Activated T-helper 17 cell treated with anti-CD3 and anti-CD28 coated beads, Interleukin-2, amount 50 U/mL, for 72 hours (primary cell): Measurements from ENCODE around the gene VWA8. TPM values are rescaled to one million over a fixed set of nuclear protein-coding genes. Genes with fewer than 3 reads are reported as not detected.

Source experiments
- ATAC-seq: fragments of 150-1000 bp; cut with Tn5 transposase; replicated peaks from 2 replicates; pipeline ENCODE4 v1.10.0; 2021; ENCODE audit warnings: mild to moderate bottlenecking, moderate library complexity
- H3K27ac Mint-ChIP-seq: one replicate; pipeline ENCODE4 v1.8.0; 2022; ENCODE audit warnings: mixed read lengths
- H3K27me3 Mint-ChIP-seq: one replicate; pipeline ENCODE4 v1.8.0; 2022; ENCODE audit warnings: mixed read lengths
- H3K36me3 Mint-ChIP-seq: one replicate; pipeline ENCODE4 v1.8.0; 2022; ENCODE audit warnings: low read depth, mild to moderate bottlenecking, mixed read lengths
- H3K4me1 Mint-ChIP-seq: one replicate; pipeline ENCODE4 v1.8.0; 2022; ENCODE audit warnings: mixed read lengths
- H3K4me3 Mint-ChIP-seq: one replicate; pipeline ENCODE4 v1.8.0; 2022; ENCODE audit warnings: mild to moderate bottlenecking, mixed read lengths
- H3K9me3 Mint-ChIP-seq: one replicate; pipeline ENCODE4 v1.8.0; 2022; ENCODE audit warnings: mixed read lengths
- total RNA-seq, 2 donors: library from RNA; stranded (reverse); gene quantifications; one replicate each; pipeline ENCODE4 v1.2.3, GENCODE V29; 2022

VWA8 gene
- total RNA-seq, 2 donors from 2014 or later: 7.4 to 11.2 TPM

- Mint-ChIP-seq H3K27ac (no peak overlapping the region), H3K27me3 (peaks cover 4% of the 10 kb centered on the region), H3K9me3 (no peaks in the 10 kb centered on the region), H3K36me3 (no peaks in the 10 kb centered on the region), H3K4me1 (peaks cover under 1% of the 10 kb centered on the region), H3K4me3 (no peak overlapping the region)
- no peak for ATAC-seq
These were observed 17.1 kb upstream of the VWA8 start for GRCh38 chr13:41978007-41978406.

GRCh38 chr13:41976476-41976875, 15.6 kb upstream of the VWA8 start:
- Mint-ChIP-seq H3K27me3 (no peaks in the 10 kb centered on the region), H3K27ac (no peak overlapping the region), H3K36me3 (no peaks in the 10 kb centered on the region), H3K4me1 (no peaks in the 10 kb centered on the region), H3K4me3 (no peak overlapping the region), H3K9me3 (no peaks in the 10 kb centered on the region)
- no peak for ATAC-seq

GRCh38 chr13:41974262-41974900, 13.5 kb upstream of the VWA8 start:
- no peaks in the 10 kb centered on the region for H3K36me3 Mint-ChIP-seq
- H3K9me3 Mint-ChIP-seq: no peaks in the 10 kb centered on the region
- H3K27ac Mint-ChIP-seq: no peak overlapping the region
- no peak for ATAC-seq
- no peaks in the 10 kb centered on the region for H3K27me3 Mint-ChIP-seq
- H3K4me1 Mint-ChIP-seq: no peaks in the 10 kb centered on the region
- H3K4me3 Mint-ChIP-seq: no peak overlapping the region

- H3K4me3 Mint-ChIP-seq: no peak overlapping the region
- H3K9me3 Mint-ChIP-seq: no peaks in the 10 kb centered on the region
These were observed 12.4 kb upstream of the VWA8 start for GRCh38 chr13:41973247-41973741.

GRCh38 chr13:41971848-41972247, 10.9 kb upstream of the VWA8 start:
- no peaks in the 10 kb centered on the region for H3K9me3 Mint-ChIP-seq
- no peaks in the 10 kb centered on the region for H3K27me3 Mint-ChIP-seq
- no peaks in the 10 kb centered on the region for H3K36me3 Mint-ChIP-seq
- ATAC-seq: no peak
- H3K27ac Mint-ChIP-seq: no peak overlapping the region
- no peaks in the 10 kb centered on the region for H3K4me1 Mint-ChIP-seq
- no peak overlapping the region for H3K4me3 Mint-ChIP-seq

More at GRCh38 chr13:41973247-41973741, 12.4 kb upstream of the VWA8 start:
- Mint-ChIP-seq H3K27me3 (no peaks in the 10 kb centered on the region), H3K27ac (no peak overlapping the region), H3K36me3 (no peaks in the 10 kb centered on the region), H3K4me1 (no peaks in the 10 kb centered on the region)
- no peak for ATAC-seq

- no peak for ATAC-seq
- no peak overlapping the region for H3K27ac Mint-ChIP-seq
- H3K27me3 Mint-ChIP-seq: no peaks in the 10 kb centered on the region
- no peak overlapping the region for H3K4me3 Mint-ChIP-seq
- no peaks in the 10 kb centered on the region for H3K4me1 Mint-ChIP-seq
- H3K36me3 Mint-ChIP-seq: no peaks in the 10 kb centered on the region
- no peaks in the 10 kb centered on the region for H3K9me3 Mint-ChIP-seq
These were observed 10.0 kb upstream of the VWA8 start for GRCh38 chr13:41970918-41971317.

GRCh38 chr13:41970022-41970421, 9.1 kb upstream of the VWA8 start:
- Mint-ChIP-seq H3K27ac (no peak overlapping the region), H3K4me3 (no peak overlapping the region), H3K4me1 (no peaks in the 10 kb centered on the region), H3K9me3 (no peaks in the 10 kb centered on the region), H3K36me3 (no peaks in the 10 kb centered on the region), H3K27me3 (no peaks in the 10 kb centered on the region)
- ATAC-seq: no peak

GRCh38 chr13:41969072-41969471, 8.2 kb upstream of the VWA8 start:
- no peak for ATAC-seq
- Mint-ChIP-seq H3K4me3 (no peak overlapping the region), H3K36me3 (no peaks in the 10 kb centered on the region), H3K9me3 (no peaks in the 10 kb centered on the region), H3K27ac (no peak overlapping the region), H3K4me1 (no peaks in the 10 kb centered on the region), H3K27me3 (no peaks in the 10 kb centered on the region)

GRCh38 chr13:41966671-41967070, 5.8 kb upstream of the VWA8 start:
- Mint-ChIP-seq H3K36me3 (no peaks in the 10 kb centered on the region), H3K27me3 (peaks cover 3% of the 10 kb centered on the region), H3K9me3 (no peaks in the 10 kb centered on the region), H3K27ac (no peak overlapping the region), H3K4me1 (peaks cover 13% of the 10 kb centered on the region), H3K4me3 (no peak overlapping the region)
- no peak for ATAC-seq

- ATAC-seq: peak; percentile 83
- H3K27me3 Mint-ChIP-seq: peaks cover 3% of the 10 kb centered on the region
- peaks cover 23% of the 10 kb centered on the region for H3K4me1 Mint-ChIP-seq
- no peaks in the 10 kb centered on the region for H3K36me3 Mint-ChIP-seq
- H3K4me3 Mint-ChIP-seq: peak overlapping the region; percentile 33
- H3K27ac Mint-ChIP-seq: peak overlapping the region; percentile 65
- H3K9me3 Mint-ChIP-seq: no peaks in the 10 kb centered on the region
These were observed 2.1 kb upstream of the VWA8 start for GRCh38 chr13:41962994-41963393.

GRCh38 chr13:41961466-41961760, 504 bp upstream of the VWA8 start:
- H3K9me3 Mint-ChIP-seq: no peaks in the 10 kb centered on the region
- peaks cover 3% of the 10 kb centered on the region for H3K27me3 Mint-ChIP-seq
- H3K4me1 Mint-ChIP-seq: peaks cover 23% of the 10 kb centered on the region
- H3K36me3 Mint-ChIP-seq: no peaks in the 10 kb centered on the region
- peak overlapping the region; percentile 90 for H3K27ac Mint-ChIP-seq
- H3K4me3 Mint-ChIP-seq: peak overlapping the region; percentile 90
- ATAC-seq: peak; percentile 43

- ATAC-seq: no peak
- no peaks in the 10 kb centered on the region for H3K9me3 Mint-ChIP-seq
- H3K27ac Mint-ChIP-seq: peak overlapping the region; percentile 82
- peak overlapping the region; percentile 90 for H3K4me3 Mint-ChIP-seq
- H3K27me3 Mint-ChIP-seq: peaks cover 3% of the 10 kb centered on the region
- peaks cover 23% of the 10 kb centered on the region for H3K4me1 Mint-ChIP-seq
- no peaks in the 10 kb centered on the region for H3K36me3 Mint-ChIP-seq
These were observed 685 bp downstream of the VWA8 start for GRCh38 chr13:41960211-41960636.

- Mint-ChIP-seq H3K4me3 (no peak overlapping the region), H3K4me1 (peaks cover 21% of the 10 kb centered on the region)
- ATAC-seq: no peak
These were observed 4.6 kb downstream of the VWA8 start for GRCh38 chr13:41956272-41956671.

GRCh38 chr13:41955605-41956004, 5.3 kb downstream of the VWA8 start:
- Mint-ChIP-seq H3K36me3 (no peaks in the 10 kb centered on the region), H3K4me1 (peaks cover 21% of the 10 kb centered on the region), H3K9me3 (no peaks in the 10 kb centered on the region), H3K27me3 (no peaks in the 10 kb centered on the region), H3K4me3 (no peak overlapping the region), H3K27ac (no peak overlapping the region)
- ATAC-seq: no peak

More at GRCh38 chr13:41956272-41956671, 4.6 kb downstream of the VWA8 start:
- H3K27me3 Mint-ChIP-seq: no peaks in the 10 kb centered on the region
- no peaks in the 10 kb centered on the region for H3K36me3 Mint-ChIP-seq
- H3K9me3 Mint-ChIP-seq: no peaks in the 10 kb centered on the region
- no peak overlapping the region for H3K27ac Mint-ChIP-seq

GRCh38 chr13:41954226-41954625, 6.7 kb downstream of the VWA8 start:
- peak overlapping the region; percentile 11 for H3K27ac Mint-ChIP-seq
- H3K4me1 Mint-ChIP-seq: peaks cover 15% of the 10 kb centered on the region
- no peak for ATAC-seq
- H3K9me3 Mint-ChIP-seq: no peaks in the 10 kb centered on the region
- peaks cover 3% of the 10 kb centered on the region for H3K36me3 Mint-ChIP-seq
- H3K27me3 Mint-ChIP-seq: no peaks in the 10 kb centered on the region
- H3K4me3 Mint-ChIP-seq: no peak overlapping the region

GRCh38 chr13:41952749-41953148, 8.2 kb downstream of the VWA8 start:
- no peak for ATAC-seq
- Mint-ChIP-seq H3K27me3 (no peaks in the 10 kb centered on the region), H3K9me3 (no peaks in the 10 kb centered on the region), H3K27ac (peak overlapping the region; percentile 16), H3K4me1 (peaks cover 15% of the 10 kb centered on the region), H3K36me3 (peaks cover 17% of the 10 kb centered on the region), H3K4me3 (no peak overlapping the region)
